Measurements from ENCODE around the gene POU3F1.

POU3F1 gene

DNA sequence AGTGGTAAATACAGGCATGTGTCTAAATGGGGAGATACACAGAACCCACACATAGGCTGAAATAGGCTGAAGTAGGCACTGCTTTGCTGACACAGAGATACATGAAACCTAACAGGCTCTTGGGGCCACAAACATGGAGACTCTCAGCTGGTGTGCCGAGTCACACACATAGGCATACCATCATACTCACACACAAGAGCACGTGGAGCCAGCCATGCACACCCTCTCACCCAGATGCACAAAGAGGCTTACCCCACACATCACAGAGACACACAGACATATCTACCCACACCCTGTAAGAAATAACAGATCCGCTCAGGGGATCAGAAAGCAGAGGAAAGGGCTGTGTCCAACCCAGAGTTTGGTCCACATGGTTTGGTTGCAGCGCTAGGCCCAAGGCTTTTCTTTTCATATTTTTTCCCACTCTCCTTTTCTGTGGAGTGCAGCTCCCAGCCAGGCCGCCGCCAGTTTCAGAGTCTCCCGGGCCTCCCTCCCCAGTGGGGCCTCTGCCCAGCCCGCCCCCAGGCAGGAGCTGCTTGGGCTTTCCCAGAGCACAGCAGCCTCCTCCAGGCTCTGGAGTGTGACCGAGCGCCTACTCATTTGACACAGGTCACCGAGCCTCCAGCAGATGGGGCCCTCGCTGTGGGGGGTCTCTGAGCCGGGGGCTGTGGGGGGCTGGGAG, 3.9 kb upstream of the POU3F1 start:
- Histone ChIP-seq H3K27ac (ENCODE audit: low read length) (peak overlapping the region; percentile 98), H3K4me3 (ENCODE audit: low read length) (peak overlapping the region; percentile 99), H3K4me2 (ENCODE audit: low read length) (peak overlapping the region; percentile 89)

GRCh38 chr1:38047603-38048141, 1.1 kb upstream of the POU3F1 start:
- H2AFZ ChIP-seq (ENCODE audit: low read depth, low read length) = no peak overlapping the region
- peak overlapping the region; percentile 99 for H3K9ac ChIP-seq (ENCODE audit: low read length)
- H3K27ac ChIP-seq (ENCODE audit: low read length) = peak overlapping the region; percentile 98
- H4K20me1 ChIP-seq (ENCODE audit: insufficient read depth, low read length) = peaks cover 10% of the 10 kb centered on the region; the same call in 1 of the 2 replicates
- H3K4me2 ChIP-seq (ENCODE audit: low read length) = peak overlapping the region; percentile 89
- peaks cover 54% of the 10 kb centered on the region for H3K36me3 ChIP-seq (replicated peaks; ENCODE audit: low read depth, low read length)
- no peak for TF ChIP-seq EZH2phosphoT487 (IDR thresholded peaks at IDR 0.05; ENCODE audit: low read depth)
- TF ChIP-seq, protein P1, sequence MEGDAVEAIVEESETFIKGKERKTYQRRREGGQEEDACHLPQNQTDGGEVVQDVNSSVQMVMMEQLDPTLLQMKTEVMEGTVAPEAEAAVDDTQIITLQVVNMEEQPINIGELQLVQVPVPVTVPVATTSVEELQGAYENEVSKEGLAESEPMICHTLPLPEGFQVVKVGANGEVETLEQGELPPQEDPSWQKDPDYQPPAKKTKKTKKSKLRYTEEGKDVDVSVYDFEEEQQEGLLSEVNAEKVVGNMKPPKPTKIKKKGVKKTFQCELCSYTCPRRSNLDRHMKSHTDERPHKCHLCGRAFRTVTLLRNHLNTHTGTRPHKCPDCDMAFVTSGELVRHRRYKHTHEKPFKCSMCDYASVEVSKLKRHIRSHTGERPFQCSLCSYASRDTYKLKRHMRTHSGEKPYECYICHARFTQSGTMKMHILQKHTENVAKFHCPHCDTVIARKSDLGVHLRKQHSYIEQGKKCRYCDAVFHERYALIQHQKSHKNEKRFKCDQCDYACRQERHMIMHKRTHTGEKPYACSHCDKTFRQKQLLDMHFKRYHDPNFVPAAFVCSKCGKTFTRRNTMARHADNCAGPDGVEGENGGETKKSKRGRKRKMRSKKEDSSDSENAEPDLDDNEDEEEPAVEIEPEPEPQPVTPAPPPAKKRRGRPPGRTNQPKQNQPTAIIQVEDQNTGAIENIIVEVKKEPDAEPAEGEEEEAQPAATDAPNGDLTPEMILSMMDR (IDR thresholded peaks at IDR 0.05; ENCODE audit: low read depth, low read length) = no peak
- H3K27me3 ChIP-seq (ENCODE audit: low read depth, low read length) = no peaks in the 10 kb centered on the region
- H3K79me2 ChIP-seq (ENCODE audit: low read length) = peaks cover 98% of the 10 kb centered on the region
- no peaks in the 10 kb centered on the region for H3K9me3 ChIP-seq (ENCODE audit: insufficient read depth, low read length)
- peaks cover 31% of the 10 kb centered on the region for H3K4me1 ChIP-seq (ENCODE audit: low read length)
- peak overlapping the region; percentile 99 for H3K4me3 ChIP-seq (ENCODE audit: low read length)

More for the DNA sequence above, 3.9 kb upstream of the POU3F1 start:
- peaks cover 22% of the 10 kb centered on the region for H4K20me1 ChIP-seq (ENCODE audit: insufficient read depth, low read length)
- H3K27me3 ChIP-seq (ENCODE audit: low read depth, low read length) = no peaks in the 10 kb centered on the region
- no peak for TF ChIP-seq EZH2phosphoT487 (IDR thresholded peaks at IDR 0.05; ENCODE audit: low read depth)
- TF ChIP-seq, protein P1 (IDR thresholded peaks at IDR 0.05; ENCODE audit: low read depth, low read length) = peak; percentile 42
- H3K9ac ChIP-seq (ENCODE audit: low read length) = peak overlapping the region; percentile 99
- no peak overlapping the region for H2AFZ ChIP-seq (ENCODE audit: low read depth, low read length)
- peaks cover 54% of the 10 kb centered on the region for H3K4me1 ChIP-seq (ENCODE audit: low read length)
- H3K9me3 ChIP-seq (ENCODE audit: insufficient read depth, low read length) = no peaks in the 10 kb centered on the region
- peaks cover 36% of the 10 kb centered on the region for H3K36me3 ChIP-seq (replicated peaks; ENCODE audit: low read depth, low read length)
- peaks cover 98% of the 10 kb centered on the region for H3K79me2 ChIP-seq (ENCODE audit: low read length)

DNA sequence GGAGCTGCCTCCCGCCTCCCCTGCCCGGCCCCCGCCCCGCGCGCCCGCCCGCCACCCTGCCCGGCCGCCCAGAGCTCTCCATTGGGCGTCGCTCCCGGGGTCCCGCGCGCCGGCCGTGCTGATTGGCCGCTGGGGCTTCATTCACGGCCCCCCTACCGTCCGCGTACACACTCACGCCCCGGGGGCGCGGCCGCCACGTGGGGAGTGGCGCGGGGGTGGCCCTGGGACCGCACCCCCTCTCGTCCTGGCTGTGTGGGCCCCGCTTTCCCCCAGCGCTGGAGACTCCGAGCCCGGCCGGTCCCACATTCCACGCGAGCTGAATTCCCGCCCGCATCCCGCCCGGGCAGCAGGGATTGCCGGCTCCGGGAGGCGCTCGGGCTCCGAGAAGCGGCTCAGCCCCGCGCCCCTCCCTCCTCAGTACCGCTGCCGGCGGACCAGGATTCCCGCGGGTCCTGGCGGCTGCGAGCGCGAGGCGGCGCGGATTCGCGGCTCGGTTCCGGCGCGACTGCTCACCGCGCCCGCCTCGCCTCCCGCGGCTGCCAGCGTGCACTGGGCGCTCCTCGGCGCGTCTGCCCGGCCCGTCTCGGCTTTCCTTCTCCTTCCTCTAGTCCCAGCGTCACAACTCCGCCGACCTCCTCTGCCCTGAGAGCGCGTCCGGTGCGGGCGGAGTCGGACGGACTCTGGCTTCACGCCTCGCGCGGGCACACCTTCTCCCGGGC, 450 bp upstream of the POU3F1 start:
- no peaks in the 10 kb centered on the region for H3K9me3 ChIP-seq (ENCODE audit: insufficient read depth, low read length)
- H3K4me2 ChIP-seq (ENCODE audit: low read length) = peak overlapping the region; percentile 89
- H3K36me3 ChIP-seq (replicated peaks; ENCODE audit: low read depth, low read length) = peaks cover 60% of the 10 kb centered on the region
- peaks cover 28% of the 10 kb centered on the region for H3K4me1 ChIP-seq (ENCODE audit: low read length)
- peaks cover 98% of the 10 kb centered on the region for H3K79me2 ChIP-seq (ENCODE audit: low read length)
- peak overlapping the region; percentile 99 for H3K9ac ChIP-seq (ENCODE audit: low read length)
- peaks cover 9% of the 10 kb centered on the region; the same call in 1 of the 2 replicates for H4K20me1 ChIP-seq (ENCODE audit: insufficient read depth, low read length)
- no peaks in the 10 kb centered on the region for H3K27me3 ChIP-seq (ENCODE audit: low read depth, low read length)
- H2AFZ ChIP-seq (ENCODE audit: low read depth, low read length) = no peak overlapping the region
- H3K27ac ChIP-seq (ENCODE audit: low read length) = peak overlapping the region; percentile 98
- no peak for TF ChIP-seq EZH2phosphoT487 (IDR thresholded peaks at IDR 0.05; ENCODE audit: low read depth)
- TF ChIP-seq, protein P1 (IDR thresholded peaks at IDR 0.05; ENCODE audit: low read depth, low read length) = no peak
- peak overlapping the region; percentile 99 for H3K4me3 ChIP-seq (ENCODE audit: low read length)

All from OCI-LY3 (cell line).